ENCODE results near the gene ADIPOR2.
"Not testable (repeated sequence)": the region's sequence is repeated elsewhere in the genome, so short reads cannot be mapped to it uniquely, and the experiment has no call there.

Gene ADIPOR2

GRCh38 chr12:1703771-1704722 lies 13.2 kb downstream of the ADIPOR2 start:
- no peak for DNase-seq (ENCODE audit: low read depth in 2 of 2)

GRCh38 chr12:1705774-1706631 lies 15.1 kb downstream of the ADIPOR2 start:
- no peak for DNase-seq (ENCODE audit: low read depth in 2 of 2)

GRCh38 chr12:1706632-1706980 lies 15.7 kb downstream of the ADIPOR2 start:
- DNase-seq (ENCODE audit: low read depth in 2 of 2), result no peak

- no peak for DNase-seq (ENCODE audit: low read depth in 2 of 2)
Observed at GRCh38 chr12:1707051-1707450, 16.2 kb downstream of the ADIPOR2 start.

- not testable (repeated sequence) for DNase-seq (ENCODE audit: low read depth in 2 of 2)
Observed at GRCh38 chr12:1709968-1710367, 19.1 kb downstream of the ADIPOR2 start.

GRCh38 chr12:1710870-1711269 lies 20.0 kb downstream of the ADIPOR2 start:
- DNase-seq (ENCODE audit: low read depth in 2 of 2), result not testable (repeated sequence)

GRCh38 chr12:1711536-1712211 lies 20.8 kb downstream of the ADIPOR2 start:
- not testable (repeated sequence) for DNase-seq (ENCODE audit: low read depth in 2 of 2)

- not testable (repeated sequence) for DNase-seq (ENCODE audit: low read depth in 2 of 2)
Observed at GRCh38 chr12:1712305-1712704, 21.4 kb downstream of the ADIPOR2 start.

- DNase-seq (ENCODE audit: low read depth in 2 of 2), result not testable (repeated sequence)
Observed at GRCh38 chr12:1712852-1713251, 22.0 kb downstream of the ADIPOR2 start.

GRCh38 chr12:1713783-1714348 lies 23.0 kb downstream of the ADIPOR2 start:
- not testable (repeated sequence) for DNase-seq (ENCODE audit: low read depth in 2 of 2)

- DNase-seq (ENCODE audit: low read depth in 2 of 2), result not testable (repeated sequence)
Observed at GRCh38 chr12:1715459-1715858, 24.6 kb downstream of the ADIPOR2 start.

- no peak for DNase-seq (ENCODE audit: low read depth in 2 of 2)
Observed at GRCh38 chr12:1716215-1716862, 25.5 kb downstream of the ADIPOR2 start.

GRCh38 chr12:1716911-1717310 lies 26.0 kb downstream of the ADIPOR2 start:
- no peak for DNase-seq (ENCODE audit: low read depth in 2 of 2)

- DNase-seq (ENCODE audit: low read depth in 2 of 2), result no peak
Observed at GRCh38 chr12:1719139-1719538, 28.3 kb downstream of the ADIPOR2 start.

GRCh38 chr12:1720494-1720893 lies 29.6 kb downstream of the ADIPOR2 start:
- no peak for DNase-seq (ENCODE audit: low read depth in 2 of 2)

GRCh38 chr12:1723721-1724120 lies 32.9 kb downstream of the ADIPOR2 start:
- no peak for DNase-seq (ENCODE audit: low read depth in 2 of 2)

GRCh38 chr12:1724250-1724649 lies 33.4 kb downstream of the ADIPOR2 start:
- DNase-seq (ENCODE audit: low read depth in 2 of 2), result no peak

GRCh38 chr12:1726753-1727152 lies 35.9 kb downstream of the ADIPOR2 start:
- DNase-seq (ENCODE audit: low read depth in 2 of 2), result no peak

- DNase-seq (ENCODE audit: low read depth in 2 of 2), result no peak
Observed at GRCh38 chr12:1728824-1729223, 38.0 kb downstream of the ADIPOR2 start.

- DNase-seq (ENCODE audit: low read depth in 2 of 2), result no peak
Observed at GRCh38 chr12:1731019-1731687, 40.3 kb downstream of the ADIPOR2 start.

GRCh38 chr12:1731688-1732078 lies 40.8 kb downstream of the ADIPOR2 start:
- not testable (repeated sequence) for DNase-seq (ENCODE audit: low read depth in 2 of 2)
